HepG2 (cell line): ENCODE results near the gene MAPK14. TPM values are rescaled to one million over a fixed set of nuclear protein-coding genes. Genes with fewer than 3 reads are reported as not detected.

Source experiments
- ATAC-seq: fragments of 200-7000 bp; cut with Tn5 transposase; 3 replicates; pipeline ENCODE4 v1.9.1; 2020; ENCODE audit warnings: mild to moderate bottlenecking, moderate library complexity
- BruUV-seq: library from RNA; stranded (reverse); fragments of 400-500 nt; replicated peaks from 2 replicates; lab custom pipeline; 2021; lab: Mats Ljungman, UMichigan
- CTCF ChIA-PET: fragments of 300-600 bp; formaldehyde crosslinking; extraction: SDS; loops from one replicate; lab custom pipeline; 2021; ENCODE audit warnings: low total read pairs, inconsistent platforms, low intra/inter-chr PET ratio; lab: Yijun Ruan, JAX
- POLR2A ChIA-PET: fragments of 350-600 bp; sonication (Branson Sonifier 250); formaldehyde crosslinking; loops from one replicate; lab custom pipeline; 2020; ENCODE audit warnings: antibody characterized with exemption, inconsistent platforms; lab: Yijun Ruan, JAX
- DNase-seq: peaks from one replicate; pipeline ENCODE4 v3.0.0-alpha.2; 2015; ENCODE audit warnings: low spot score
- FAIRE-seq: peaks from 3 replicates; lab custom pipeline; 2011; peaks lifted over from hg19 to GRCh38; lab: Jason Lieb, UNC
- H2AFZ ChIP-seq: one replicate; pipeline ENCODE4 v1.6.1; 2011; ENCODE audit warnings: low read length, inconsistent platforms
- H3K27ac ChIP-seq: fragments of 300-600 bp; 3 replicates; pipeline ENCODE4 v1.8.0; 2011; ENCODE audit warnings: mixed run types, mild to moderate bottlenecking, mixed read lengths, low read length, inconsistent platforms; ENCODE audit not compliant: insufficient read depth; ENCODE audit errors: extremely low read length
- H3K27me3 ChIP-seq, 2 experiments: fragments of 200-600 bp in 1 of 2; 2 replicates in 1 of 2; 3 replicates in 1 of 2; pipeline versions ENCODE4 v1.6.0 to v1.8.0; 2011; ENCODE audit warnings: low read length in 2 of 2, mild to moderate bottlenecking in 2 of 2, moderate library complexity in 2 of 2, inconsistent platforms in 1 of 2; ENCODE audit not compliant: insufficient read depth in 2 of 2, control insufficient read depth in 1 of 2
- H3K36me3 ChIP-seq, 2 experiments: fragments of 200-600 bp in 1 of 2; replicated peaks in 1 of 2; 2 replicates in 1 of 2; 3 replicates in 1 of 2; pipeline versions ENCODE4 v1.5.1 to v1.8.0; 2011; ENCODE audit warnings: low read length in 2 of 2, inconsistent platforms in 1 of 2; ENCODE audit not compliant: insufficient read depth in 2 of 2, control insufficient read depth in 1 of 2
- H3K4me1 ChIP-seq: 2 replicates; pipeline ENCODE4 v1.5.1; 2012; ENCODE audit warnings: low read length, inconsistent platforms; ENCODE audit not compliant: insufficient read depth
- H3K4me2 ChIP-seq: 2 replicates; pipeline ENCODE4 v1.6.0; 2011; ENCODE audit warnings: low read depth, low read length, inconsistent platforms
- H3K4me3 ChIP-seq, 3 experiments: fragments of 200-600 bp in 1 of 3; sonication (generic), shearing (Covaris generic) in 1 of 3; replicated peaks in 1 of 3; 2 replicates each; pipeline ENCODE4 v1.5.1; 2011 to 2016; ENCODE audit warnings: low read length in 3 of 3, inconsistent platforms in 2 of 3, low read depth in 2 of 3, mild to moderate bottlenecking in 2 of 3, control low read depth in 1 of 3, mixed read lengths in 1 of 3; ENCODE audit not compliant: insufficient read depth in 1 of 3
- H3K79me2 ChIP-seq: one replicate; pipeline ENCODE4 v1.6.1; 2011; ENCODE audit warnings: low read length, inconsistent platforms; ENCODE audit not compliant: insufficient read depth
- H3K9ac ChIP-seq: 2 replicates; pipeline ENCODE4 v1.6.0; 2011; ENCODE audit warnings: mild to moderate bottlenecking, low read depth, low read length, inconsistent platforms; ENCODE audit not compliant: insufficient read depth
- H3K9me3 ChIP-seq: 2 replicates; pipeline ENCODE4 v1.5.1; 2012; ENCODE audit warnings: mild to moderate bottlenecking, low read length
- H4K20me1 ChIP-seq: 2 replicates; pipeline ENCODE4 v1.6.0; 2011; ENCODE audit warnings: inconsistent platforms, mild to moderate bottlenecking, low read length, moderate library complexity; ENCODE audit not compliant: insufficient read depth
- ETV5 ChIP-seq: IDR thresholded peaks from 2 replicates; pipeline ENCODE4 v1.6.1; 2018; ENCODE audit warnings: missing biosample characterization, missing genetic modification reagents, inconsistent platforms, borderline replicate concordance
- HOXA5 ChIP-seq: sonication (generic); formaldehyde crosslinking; IDR thresholded peaks from 2 replicates; pipeline ENCODE4 v1.4.0; 2020; ENCODE audit warnings: missing genetic modification reagents
- KDM5B ChIP-seq: sonication (generic); formaldehyde crosslinking; IDR thresholded peaks from 2 replicates; pipeline ENCODE4 v1.4.0; 2020; ENCODE audit warnings: missing genetic modification reagents, mild to moderate bottlenecking, borderline replicate concordance
- MXD4 ChIP-seq: IDR thresholded peaks from 2 replicates; pipeline ENCODE4 v1.6.1; 2016; ENCODE audit warnings: mild to moderate bottlenecking, missing biosample characterization, missing genetic modification reagents
- REL ChIP-seq: sonication (generic); formaldehyde crosslinking; conservative IDR thresholded peaks from 2 replicates; pipeline ENCODE4 v1.8.0; 2022; ENCODE audit warnings: mild to moderate bottlenecking, missing genetic modification reagents, moderate library complexity
- REST ChIP-seq, 2 experiments: IDR thresholded peaks; 2 replicates each; pipeline ENCODE4 v1.6.1; 2011 to 2012; ENCODE audit warnings: low read length in 2 of 2, borderline replicate concordance in 1 of 2, low read depth in 1 of 2, mild to moderate bottlenecking in 1 of 2, moderate library complexity in 1 of 2
- ZKSCAN1 ChIP-seq: fragments of 150-350 bp; IDR thresholded peaks from 2 replicates; pipeline ENCODE4 v1.6.1; 2014; ENCODE audit warnings: low read length
- ZNF296 ChIP-seq: sonication (generic); formaldehyde crosslinking; conservative IDR thresholded peaks from 2 replicates; pipeline ENCODE4 v1.5.0; 2020; ENCODE audit warnings: mild to moderate bottlenecking, missing genetic modification reagents
- ZNF619 ChIP-seq: sonication (generic); formaldehyde crosslinking; IDR thresholded peaks from 2 replicates; pipeline ENCODE4 v1.4.0; 2020; ENCODE audit warnings: mild to moderate bottlenecking, missing genetic modification reagents
- ZSCAN30 ChIP-seq: sonication (generic); formaldehyde crosslinking; IDR thresholded peaks from 2 replicates; pipeline ENCODE4 v1.5.0; 2020; ENCODE audit warnings: mild to moderate bottlenecking, missing genetic modification reagents
- ZXDC ChIP-seq: sonication (generic); formaldehyde crosslinking; IDR thresholded peaks from 2 replicates; pipeline ENCODE4 v1.5.0; 2020; ENCODE audit warnings: mild to moderate bottlenecking, missing genetic modification reagents
- WGBS: methylation state at CpG from one replicate; pipeline ENCODE4 v1.1.6; 2017; ENCODE audit warnings: low lambda C conversion rate; 5-methylcytosine and 5-hydroxymethylcytosine counted together
- in situ Hi-C: cut with HindIII; loops from 2 replicates; pipeline ENCODE4 v1.10.0; 2017; ENCODE audit warnings: low pct_unique_long_range_greater_than_20kb; ENCODE audit not compliant: extremely low pct_ligation_motif_present
- intact Hi-C: fragments of 100-400 bp; cut with micrococcal nuclease; formaldehyde crosslinking; loops from one replicate; pipeline ENCODE4 v1.10.0; 2022; ENCODE audit not compliant: unreplicated experiment
- polyA plus RNA-seq, 8 experiments: library from polyadenylated mRNA; depleted of rRNA in 3 of 8; stranded (reverse) in 7 of 8; unstranded in 1 of 8; fragments of >200 nt; fragmentation: Illumina TruSeq in 4 of 8; extraction: Trizol in 4 of 8; gene quantifications; 2 replicates each; pipeline versions ENCODE4 v1.2.1 to v1.2.3, GENCODE V29; 2011 to 2016; ENCODE audit warnings: low read depth in 4 of 8, missing spikeins in 1 of 8, mixed read lengths in 1 of 8; ENCODE audit not compliant: insufficient read depth in 1 of 8
- total RNA-seq, 5 experiments: library from RNA; depleted of rRNA; stranded (reverse); fragments of >200 nt; fragmentation: Illumina TruSeq; extraction: Trizol; gene quantifications; 2 replicates each; pipeline ENCODE4 v1.2.3, GENCODE V29; 2016; ENCODE audit warnings: low read depth in 1 of 5
- TF ChIP-seq, protein P1 (sequence below): sonication (generic); formaldehyde crosslinking; conservative IDR thresholded peaks from 2 replicates; pipeline ENCODE4 v1.4.0; 2020; ENCODE audit warnings: missing genetic modification reagents
- TF ChIP-seq, protein P2 (sequence below): IDR thresholded peaks from 2 replicates; pipeline ENCODE4 v1.6.1; 2016; ENCODE audit warnings: low read depth, control low read depth

MAPK14 gene
- total and polyA plus RNA-seq, 2 of the 13 experiments (the other 11 are each of a cell fraction or from before 2014, with no cell fraction given), result 66.3 to 67.3 TPM

- intact Hi-C loops (loop anchor here (1.0 to 2.0 kb wide), 5 partner anchors 20 to 173 kb away; partner anchors contain the start of gene MAPK14), in situ Hi-C loops (loop anchor here (5.0 kb wide), 1 partner anchor 68 kb away; the partner anchor contains the start of gene MAPK14)
- peak overlapping the region; percentile 90 for H3K27ac ChIP-seq
- FAIRE-seq (peak; percentile 99), ATAC-seq (peak; percentile 94), DNase-seq (peak; percentile 98)
- peak overlapping the region; percentile 17 to 61 (median 20); a peak in 4 of 6 replicates for H3K4me3 ChIP-seq
- H3K4me1 ChIP-seq, result peaks cover 38% of the 10 kb centered on the region
- no peaks in the 10 kb centered on the region for H3K79me2 ChIP-seq
- no peak overlapping the region for H2AFZ ChIP-seq
- H3K4me2 ChIP-seq, result peak overlapping the region; percentile 90
- ChIA-PET POLR2A (interaction anchor here (0.6 to 6.6 kb wide), 14 partner anchors 10 to 253 kb away, joined by 3 to 163 read pairs (median 6); partner anchors contain the start of genes MAPK13 and MAPK14), CTCF (interaction anchor here (0.9 to 2.5 kb wide), 5 partner anchors 20 to 147 kb away, joined by 3 to 52 read pairs (median 8); partner anchors contain the start of genes BRPF3 and MAPK14)
- H3K27me3 ChIP-seq, result no peaks in the 10 kb centered on the region
- no peaks in the 10 kb centered on the region for H3K9me3 ChIP-seq
- H3K9ac ChIP-seq, result peak overlapping the region; percentile 74
- H3K36me3 ChIP-seq, result peaks cover 8 to 28% of the 10 kb centered on the region in 2 experiments
- H4K20me1 ChIP-seq, result no peaks in the 10 kb centered on the region
- WGBS, result 8% methylated on average over 8 of the region's 8 CpGs
- BruUV-seq, result TSS peak; percentile 88
- TF ChIP-seq REST (IDR thresholded peaks at IDR 0.05; ENCODE audit: borderline replicate concordance in 1 of 2, low read depth in 1 of 2, low read length in 2 of 2), result peak in 1 of 2 experiments; percentile 75; a peak in 1 of 4 replicates
- TF ChIP-seq MXD4 (CRISPR knock-in tag), result peak; percentile 75
- TF ChIP-seq ETV5, result peak; percentile 95
- TF ChIP-seq HOXA5 (CRISPR knock-in tag), result peak; percentile 46; the same call in 1 of the 2 replicates
- TF ChIP-seq, protein P1, sequence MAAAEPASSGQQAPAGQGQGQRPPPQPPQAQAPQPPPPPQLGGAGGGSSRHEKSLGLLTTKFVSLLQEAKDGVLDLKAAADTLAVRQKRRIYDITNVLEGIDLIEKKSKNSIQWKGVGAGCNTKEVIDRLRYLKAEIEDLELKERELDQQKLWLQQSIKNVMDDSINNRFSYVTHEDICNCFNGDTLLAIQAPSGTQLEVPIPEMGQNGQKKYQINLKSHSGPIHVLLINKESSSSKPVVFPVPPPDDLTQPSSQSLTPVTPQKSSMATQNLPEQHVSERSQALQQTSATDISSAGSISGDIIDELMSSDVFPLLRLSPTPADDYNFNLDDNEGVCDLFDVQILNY (CRISPR knock-in tag), result no peak
- peak; percentile 47; the same call in 1 of the 2 replicates for TF ChIP-seq REL (CRISPR knock-in tag)
- TF ChIP-seq ZNF296 (CRISPR knock-in tag), result no peak
- 0 out of 2 replicates have a peak, but pooled peaks have one; percentile 35 for TF ChIP-seq ZSCAN30 (CRISPR knock-in tag)
- no peak for TF ChIP-seq KDM5B (CRISPR knock-in tag)
- TF ChIP-seq ZNF619 (CRISPR knock-in tag), result no peak
- TF ChIP-seq ZXDC (CRISPR knock-in tag), result no peak
- TF ChIP-seq, protein P2, sequence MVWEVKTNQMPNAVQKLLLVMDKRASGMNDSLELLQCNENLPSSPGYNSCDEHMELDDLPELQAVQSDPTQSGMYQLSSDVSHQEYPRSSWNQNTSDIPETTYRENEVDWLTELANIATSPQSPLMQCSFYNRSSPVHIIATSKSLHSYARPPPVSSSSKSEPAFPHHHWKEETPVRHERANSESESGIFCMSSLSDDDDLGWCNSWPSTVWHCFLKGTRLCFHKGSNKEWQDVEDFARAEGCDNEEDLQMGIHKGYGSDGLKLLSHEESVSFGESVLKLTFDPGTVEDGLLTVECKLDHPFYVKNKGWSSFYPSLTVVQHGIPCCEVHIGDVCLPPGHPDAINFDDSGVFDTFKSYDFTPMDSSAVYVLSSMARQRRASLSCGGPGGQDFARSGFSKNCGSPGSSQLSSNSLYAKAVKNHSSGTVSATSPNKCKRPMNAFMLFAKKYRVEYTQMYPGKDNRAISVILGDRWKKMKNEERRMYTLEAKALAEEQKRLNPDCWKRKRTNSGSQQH, result peak; percentile 72; the same call in 1 of the 2 replicates
- TF ChIP-seq ZKSCAN1, result no peak
These were observed 68.1 kb downstream of the MAPK14 start for GRCh38 chr6:36095497-36096391.
